Nephron (organoid): ENCODE measurements around the gene PLCXD3.
A peak's percentile ranks its signal among the peaks of the same experiment; 100 is the strongest.

Source experiments
- H3K27ac Mint-ChIP-seq, 3 experiments: 2 replicates each; pipeline ENCODE4 v1.8.0; 2020; ENCODE audit warnings: mixed read lengths in 3 of 3, mild to moderate bottlenecking in 2 of 3, moderate library complexity in 1 of 3
- H3K27me3 Mint-ChIP-seq: 2 replicates; pipeline ENCODE4 v1.8.0; 2021; ENCODE audit warnings: low read depth, mild to moderate bottlenecking, moderate library complexity, mixed read lengths
- H3K36me3 Mint-ChIP-seq: 2 replicates; pipeline ENCODE4 v1.8.0; 2020; ENCODE audit warnings: low read depth, mixed read lengths
- H3K4me1 Mint-ChIP-seq: 2 replicates; pipeline ENCODE4 v1.8.0; 2020; ENCODE audit warnings: mixed read lengths
- H3K4me3 Mint-ChIP-seq, 3 experiments: 2 replicates each; pipeline ENCODE4 v1.8.0; 2020; ENCODE audit warnings: mild to moderate bottlenecking in 3 of 3, mixed read lengths in 3 of 3, moderate library complexity in 2 of 3
- H3K9me3 Mint-ChIP-seq: 2 replicates; pipeline ENCODE4 v1.8.0; 2020; ENCODE audit warnings: mixed read lengths
- CTCF ChIP-seq, 3 experiments: fragments of 200-600 bp; sonication (generic); IDR thresholded peaks; one replicate each; pipeline ENCODE4 v1.5.0; 2021; ENCODE audit warnings: antibody characterized with exemption in 3 of 3; ENCODE audit not compliant: unreplicated experiment in 3 of 3

The PLCXD3 gene

GRCh38 chr5:41286696-41287095 is 223.7 kb downstream of the PLCXD3 start:
- no peak overlapping the region for H3K4me3 Mint-ChIP-seq
- H3K4me1 Mint-ChIP-seq, result peaks cover 9% of the 10 kb centered on the region
- TF ChIP-seq CTCF (IDR thresholded peaks at IDR 0.05; ENCODE audit: unreplicated experiment in 3 of 3), result no peak
- peaks cover 3% of the 10 kb centered on the region for H3K9me3 Mint-ChIP-seq
- no peak overlapping the region for H3K27ac Mint-ChIP-seq
- no peaks in the 10 kb centered on the region for H3K36me3 Mint-ChIP-seq
- H3K27me3 Mint-ChIP-seq, result no peaks in the 10 kb centered on the region

GRCh38 chr5:41286165-41286564 is 224.2 kb downstream of the PLCXD3 start:
- H3K27me3 Mint-ChIP-seq, result no peaks in the 10 kb centered on the region
- H3K4me1 Mint-ChIP-seq, result peaks cover 14% of the 10 kb centered on the region
- H3K27ac Mint-ChIP-seq, result no peak overlapping the region
- H3K36me3 Mint-ChIP-seq, result no peaks in the 10 kb centered on the region
- no peak overlapping the region for H3K4me3 Mint-ChIP-seq
- no peak for TF ChIP-seq CTCF (IDR thresholded peaks at IDR 0.05; ENCODE audit: unreplicated experiment in 3 of 3)
- H3K9me3 Mint-ChIP-seq, result peaks cover 3% of the 10 kb centered on the region

DNA sequence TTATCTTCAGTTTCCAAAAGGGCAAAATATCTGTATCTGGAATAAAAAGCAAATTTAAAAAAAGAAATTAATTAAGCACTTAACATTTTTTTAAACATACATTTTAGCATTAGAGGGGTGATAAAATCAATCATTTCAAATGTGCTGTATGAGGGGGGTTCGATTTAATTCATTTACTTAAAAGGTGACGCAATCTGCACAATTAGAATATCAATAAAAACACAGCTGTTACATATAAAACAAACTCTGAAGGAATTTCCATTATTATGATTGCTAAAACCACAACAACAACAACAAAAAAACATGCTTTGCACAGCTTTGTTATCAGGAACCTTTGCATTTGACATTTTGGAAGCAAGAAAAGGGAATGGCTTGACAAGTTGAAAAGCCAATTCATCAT is 225.5 kb downstream of the PLCXD3 start:
- no peak for TF ChIP-seq CTCF (IDR thresholded peaks at IDR 0.05; ENCODE audit: unreplicated experiment in 3 of 3)
- Mint-ChIP-seq H3K9me3 (peaks cover 3% of the 10 kb centered on the region), H3K36me3 (no peaks in the 10 kb centered on the region), H3K4me3 (no peak overlapping the region), H3K27me3 (no peaks in the 10 kb centered on the region), H3K4me1 (peaks cover 16% of the 10 kb centered on the region), H3K27ac (no peak overlapping the region)

DNA sequence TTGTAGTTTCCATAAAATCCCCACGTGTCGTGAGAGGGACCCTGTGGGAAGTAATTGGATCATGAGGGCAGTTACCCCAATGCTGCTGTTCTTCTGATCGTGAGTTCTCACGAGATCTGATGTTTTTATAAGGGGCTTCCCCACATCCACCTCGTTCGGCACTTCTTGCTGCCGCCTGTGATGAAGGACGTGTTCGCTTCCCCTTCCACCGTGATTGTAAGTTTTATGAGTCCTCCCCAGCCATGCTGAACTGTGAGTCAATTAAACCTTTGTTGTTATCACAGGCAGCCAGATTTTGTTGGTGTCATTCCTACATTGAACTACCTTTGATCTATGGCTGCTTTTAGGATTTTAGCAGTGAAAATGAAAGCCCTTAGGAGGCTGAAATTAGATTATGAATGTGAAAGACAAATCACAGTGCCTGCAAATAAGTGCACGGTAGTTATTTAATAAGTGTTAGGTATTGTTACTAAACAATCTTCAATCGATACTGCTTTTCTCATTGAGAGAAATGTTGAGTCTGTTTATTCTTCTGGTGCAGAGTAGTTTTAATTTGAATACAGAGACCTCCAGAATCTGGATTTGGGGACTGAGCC is 229.1 kb downstream of the PLCXD3 start:
- no peaks in the 10 kb centered on the region for H3K9me3 Mint-ChIP-seq

DNA sequence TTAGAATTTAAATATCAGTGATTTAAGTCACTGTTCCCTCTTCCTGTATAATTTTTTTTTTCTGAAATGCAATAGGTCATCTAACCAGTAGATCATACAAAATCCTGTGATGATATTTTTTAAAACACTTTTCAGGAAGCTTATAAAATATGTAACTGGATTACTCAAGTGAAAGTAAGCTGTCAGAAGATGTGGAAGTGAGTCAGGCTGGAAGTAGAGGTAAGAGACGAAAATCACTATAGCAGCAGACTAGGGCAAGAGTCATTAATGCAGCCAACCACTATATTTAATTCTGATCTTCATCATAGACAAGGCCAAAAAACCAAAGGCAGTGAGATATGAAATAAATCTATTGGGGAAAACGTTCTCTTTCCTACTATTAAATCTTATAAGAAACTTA is 231.4 kb downstream of the PLCXD3 start:
- H3K27me3 Mint-ChIP-seq, result no peaks in the 10 kb centered on the region
- H3K4me3 Mint-ChIP-seq, result no peak overlapping the region
- peak overlapping the region in 2 of 3 experiments; percentile 40 to 50 for H3K27ac Mint-ChIP-seq
- no peaks in the 10 kb centered on the region for H3K9me3 Mint-ChIP-seq
- peaks cover 33% of the 10 kb centered on the region for H3K4me1 Mint-ChIP-seq
- TF ChIP-seq CTCF (IDR thresholded peaks at IDR 0.05; ENCODE audit: unreplicated experiment in 3 of 3), result no peak
- H3K36me3 Mint-ChIP-seq, result no peaks in the 10 kb centered on the region

More for the DNA sequence above, 229.1 kb downstream of the PLCXD3 start:
- Mint-ChIP-seq H3K27ac (peak overlapping the region; percentile 62 to 79 (median 65)), H3K4me3 (peak overlapping the region in 2 of 3 experiments; percentile 24 to 26), H3K4me1 (peaks cover 23% of the 10 kb centered on the region), H3K27me3 (no peaks in the 10 kb centered on the region), H3K36me3 (no peaks in the 10 kb centered on the region)
- TF ChIP-seq CTCF (IDR thresholded peaks at IDR 0.05; ENCODE audit: unreplicated experiment in 3 of 3), result no peak
